OCI-LY1 (cell line): ENCODE data around the gene PXK.
A peak's percentile ranks its signal among the peaks of the same experiment; 100 is the strongest.

Experiments used
- H2AFZ ChIP-seq: fragments of 200-600 bp; sonication (generic), shearing (Covaris generic); 2 replicates; pipeline ENCODE4 v1.6.0; 2014; ENCODE audit warnings: antibody characterized with exemption, mild to moderate bottlenecking, low read length
- H3F3A ChIP-seq: fragments of 200-600 bp; sonication (generic), shearing (Covaris generic); 2 replicates; pipeline ENCODE4 v1.6.0; 2014; ENCODE audit warnings: mild to moderate bottlenecking, antibody characterized with exemption, low read length, moderate library complexity; ENCODE audit not compliant: insufficient read depth
- H3K27ac ChIP-seq: fragments of 200-600 bp; sonication (generic); 2 replicates; pipeline ENCODE4 v1.5.1; 2014; ENCODE audit warnings: low read length, mixed run types, mild to moderate bottlenecking, low read depth; ENCODE audit not compliant: poor library complexity, severe bottlenecking
- H3K27me3 ChIP-seq: fragments of 200-600 bp; sonication (generic); 2 replicates; pipeline ENCODE4 v1.6.0; 2014; ENCODE audit warnings: antibody characterized with exemption, mild to moderate bottlenecking, low read length, moderate library complexity; ENCODE audit not compliant: insufficient read depth
- H3K36me3 ChIP-seq: fragments of 200-600 bp; sonication (generic); 2 replicates; pipeline ENCODE4 v1.6.1; 2014; ENCODE audit warnings: mild to moderate bottlenecking, antibody characterized with exemption, low read length, moderate library complexity, mixed read lengths; ENCODE audit not compliant: insufficient read depth
- H3K4me1 ChIP-seq: fragments of 200-600 bp; sonication (generic); 2 replicates; pipeline ENCODE4 v1.5.1; 2014; ENCODE audit warnings: mild to moderate bottlenecking, low read length, moderate library complexity; ENCODE audit not compliant: insufficient read depth, severe bottlenecking
- H3K4me2 ChIP-seq: fragments of 200-600 bp; sonication (generic), shearing (Covaris generic); 2 replicates; pipeline ENCODE4 v1.6.1; 2014; ENCODE audit warnings: low read length
- H3K4me3 ChIP-seq: fragments of 200-600 bp; sonication (generic); 2 replicates; pipeline ENCODE4 v1.5.1; 2014; ENCODE audit warnings: low read length, low read depth, mild to moderate bottlenecking, mixed read lengths; ENCODE audit not compliant: poor library complexity, severe bottlenecking
- H3K79me2 ChIP-seq: fragments of 200-600 bp; shearing (Covaris generic); 2 replicates; pipeline ENCODE4 v1.6.1; 2016; ENCODE audit warnings: mixed run types, low read length, mixed read lengths; ENCODE audit not compliant: insufficient read depth
- H3K9ac ChIP-seq: fragments of 200-600 bp; sonication (generic), shearing (Covaris generic); 2 replicates; pipeline ENCODE4 v1.6.1; 2014; ENCODE audit warnings: mild to moderate bottlenecking, low read length, mixed read lengths
- H3K9me2 ChIP-seq: fragments of 200-600 bp; sonication (generic), shearing (Covaris generic); 2 replicates; pipeline ENCODE4 v1.6.1; 2014; ENCODE audit warnings: low read depth, mild to moderate bottlenecking, low read length, mixed read lengths
- H3K9me3 ChIP-seq: fragments of 200-600 bp; shearing (Covaris generic); 2 replicates; pipeline ENCODE4 v1.6.1; 2014; ENCODE audit warnings: low read length, mixed read lengths
- H4K20me1 ChIP-seq: fragments of 200-600 bp; sonication (generic), shearing (Covaris generic); 2 replicates; pipeline ENCODE4 v1.6.0; 2016; ENCODE audit warnings: mild to moderate bottlenecking, low read length; ENCODE audit not compliant: insufficient read depth
- EZH2 ChIP-seq: fragments of 200-600 bp; sonication (generic), shearing (Covaris generic); IDR thresholded peaks from 2 replicates; pipeline ENCODE4 v1.8.0; 2017; ENCODE audit warnings: borderline replicate concordance, mixed run types, mild to moderate bottlenecking, antibody characterized with exemption, low read length, moderate library complexity, mixed read lengths
- TF ChIP-seq, protein P1 (sequence below): fragments of 200-600 bp; sonication (generic), shearing (Covaris generic); IDR thresholded peaks from 2 replicates; pipeline ENCODE4 v1.5.1; 2017; ENCODE audit warnings: mild to moderate bottlenecking, antibody characterized with exemption, low read length, moderate library complexity, mixed read lengths

Gene PXK

DNA sequence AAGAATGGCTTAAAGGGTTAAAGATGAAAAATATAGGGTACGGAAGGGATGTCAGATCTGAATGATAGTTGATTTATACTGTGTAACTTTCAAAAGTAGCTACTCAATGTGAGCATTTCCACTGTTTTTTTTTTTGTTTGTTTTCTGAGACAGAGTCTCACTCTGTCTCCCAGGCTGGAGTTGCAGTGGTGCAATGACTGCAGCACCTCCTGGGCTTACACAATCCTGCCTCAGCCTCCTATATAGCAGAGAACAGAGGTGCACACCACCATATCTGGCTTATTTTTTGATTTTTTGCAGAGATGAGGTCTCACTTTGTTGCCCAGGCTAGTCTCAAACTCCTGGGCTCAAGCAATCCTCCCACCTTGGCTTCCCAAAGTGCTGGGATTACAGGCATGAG, 9.9 kb upstream of the PXK start:
- Histone ChIP-seq H3K9ac (no peak overlapping the region), H3K36me3 (peaks cover 15% of the 10 kb centered on the region; the same call in 1 of the 2 replicates), H2AFZ (no peak overlapping the region), H3K27me3 (no peaks in the 10 kb centered on the region), H3K79me2 (no peaks in the 10 kb centered on the region), H3K4me1 (peaks cover 54% of the 10 kb centered on the region), H3K9me3 (no peaks in the 10 kb centered on the region), H3K4me2 (no peak overlapping the region), H3F3A (no peaks in the 10 kb centered on the region), H4K20me1 (no peaks in the 10 kb centered on the region), H3K4me3 (no peak overlapping the region), H3K9me2 (no peaks in the 10 kb centered on the region), H3K27ac (peak overlapping the region; percentile 87)
- TF ChIP-seq, protein P1, sequence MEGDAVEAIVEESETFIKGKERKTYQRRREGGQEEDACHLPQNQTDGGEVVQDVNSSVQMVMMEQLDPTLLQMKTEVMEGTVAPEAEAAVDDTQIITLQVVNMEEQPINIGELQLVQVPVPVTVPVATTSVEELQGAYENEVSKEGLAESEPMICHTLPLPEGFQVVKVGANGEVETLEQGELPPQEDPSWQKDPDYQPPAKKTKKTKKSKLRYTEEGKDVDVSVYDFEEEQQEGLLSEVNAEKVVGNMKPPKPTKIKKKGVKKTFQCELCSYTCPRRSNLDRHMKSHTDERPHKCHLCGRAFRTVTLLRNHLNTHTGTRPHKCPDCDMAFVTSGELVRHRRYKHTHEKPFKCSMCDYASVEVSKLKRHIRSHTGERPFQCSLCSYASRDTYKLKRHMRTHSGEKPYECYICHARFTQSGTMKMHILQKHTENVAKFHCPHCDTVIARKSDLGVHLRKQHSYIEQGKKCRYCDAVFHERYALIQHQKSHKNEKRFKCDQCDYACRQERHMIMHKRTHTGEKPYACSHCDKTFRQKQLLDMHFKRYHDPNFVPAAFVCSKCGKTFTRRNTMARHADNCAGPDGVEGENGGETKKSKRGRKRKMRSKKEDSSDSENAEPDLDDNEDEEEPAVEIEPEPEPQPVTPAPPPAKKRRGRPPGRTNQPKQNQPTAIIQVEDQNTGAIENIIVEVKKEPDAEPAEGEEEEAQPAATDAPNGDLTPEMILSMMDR = no peak
- no peak for TF ChIP-seq EZH2

DNA sequence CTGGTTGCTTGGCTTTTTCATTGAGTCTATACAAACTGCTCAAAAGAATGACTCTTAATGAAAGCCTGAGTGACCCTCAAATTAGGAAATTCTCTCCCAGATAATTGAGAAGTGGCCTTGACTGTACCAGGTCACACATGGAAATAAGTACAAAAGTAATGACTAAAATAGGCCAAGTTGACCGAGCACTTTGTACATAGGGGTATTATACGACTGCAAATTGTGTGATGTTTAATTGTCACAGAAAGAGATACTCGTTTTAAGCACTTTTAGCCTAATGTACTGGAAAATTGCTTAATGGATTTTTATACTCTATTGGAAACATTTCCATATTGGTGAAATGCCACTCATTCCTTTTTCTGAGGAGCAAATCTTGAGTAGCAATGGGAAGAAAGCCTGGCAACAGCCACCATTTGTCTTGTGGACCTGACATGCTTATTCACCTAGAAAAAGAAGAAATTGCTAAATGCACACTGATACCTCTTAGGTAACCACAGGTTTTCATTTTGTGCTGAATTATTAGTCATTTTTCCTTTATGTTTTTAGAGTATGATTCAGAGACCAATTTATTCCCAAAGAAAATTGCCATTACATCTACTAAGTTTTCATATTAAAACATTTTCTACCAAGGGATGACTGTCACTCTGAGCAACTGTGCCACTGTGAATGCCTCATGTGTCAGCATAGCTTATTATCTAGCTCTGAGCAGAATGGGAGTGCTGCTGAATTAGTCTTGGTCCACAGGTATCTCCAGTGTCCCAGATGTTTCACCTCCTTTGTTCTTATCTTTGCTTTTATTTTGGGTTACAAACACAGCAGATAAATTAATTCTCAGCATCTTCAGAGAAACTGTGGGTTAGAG, 8.9 kb upstream of the PXK start:
- Histone ChIP-seq H3K79me2 (no peaks in the 10 kb centered on the region), H3K4me1 (peaks cover 54% of the 10 kb centered on the region), H3K9me3 (no peaks in the 10 kb centered on the region), H3K4me2 (peak overlapping the region; percentile 13; the same call in 1 of the 2 replicates), H3K27ac (peak overlapping the region; percentile 87), H3K36me3 (peaks cover 6% of the 10 kb centered on the region; the same call in 1 of the 2 replicates), H3K27me3 (no peaks in the 10 kb centered on the region), H2AFZ (no peak overlapping the region), H3K9me2 (no peaks in the 10 kb centered on the region), H4K20me1 (no peaks in the 10 kb centered on the region), H3K9ac (peak overlapping the region; percentile 37), H3K4me3 (no peak overlapping the region), H3F3A (no peaks in the 10 kb centered on the region)
- no peak for TF ChIP-seq EZH2
- TF ChIP-seq, protein P1 = no peak

DNA sequence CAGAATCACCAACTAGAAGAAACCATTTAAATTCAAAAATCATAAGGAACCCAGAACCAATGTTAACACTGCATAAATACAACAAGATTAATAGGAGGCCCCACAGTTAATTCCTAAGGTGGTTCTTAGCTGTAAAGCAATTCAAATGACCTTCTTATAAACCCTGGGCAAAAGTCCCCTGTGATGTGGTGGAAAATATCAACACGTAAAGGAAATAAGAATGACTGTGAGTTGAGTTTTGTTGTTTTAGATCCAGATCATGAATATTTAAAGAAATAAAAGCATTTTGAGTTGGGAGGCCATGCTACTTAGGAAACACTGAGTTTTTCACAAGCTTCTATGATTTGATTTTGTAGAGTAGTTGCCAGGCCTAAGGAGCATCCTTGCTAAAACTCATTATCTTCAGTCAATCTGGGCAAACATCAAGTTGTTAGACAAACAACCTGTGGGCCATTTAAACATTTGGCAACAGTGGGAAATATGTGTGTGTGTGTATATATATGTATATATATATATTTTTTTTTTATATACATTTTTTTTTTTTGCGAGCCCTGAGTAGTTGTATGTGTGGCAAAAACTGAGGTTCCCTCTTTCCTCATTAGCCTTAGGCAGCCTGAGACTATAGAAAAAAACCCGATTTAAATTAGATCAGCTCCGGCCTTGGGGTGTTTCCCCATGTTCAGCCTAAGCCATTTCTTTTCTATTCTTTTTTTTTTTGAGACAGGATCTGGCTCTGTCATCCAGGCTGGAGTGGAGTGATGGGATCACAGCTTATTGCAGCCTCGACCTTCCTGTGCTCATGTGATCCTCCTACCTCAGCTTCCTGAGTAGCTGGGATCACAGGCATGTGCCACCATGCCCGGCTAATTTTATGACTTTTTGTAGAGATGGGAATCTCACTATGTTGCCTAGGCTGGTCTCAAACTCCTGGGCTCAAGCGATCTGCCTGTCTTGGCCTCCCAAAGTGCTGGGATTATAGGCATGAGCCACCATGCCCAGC, 8.0 kb upstream of the PXK start:
- H3K4me1 ChIP-seq = peaks cover 54% of the 10 kb centered on the region
- peaks cover 3% of the 10 kb centered on the region; the same call in 1 of the 2 replicates for H3K36me3 ChIP-seq
- H3F3A ChIP-seq = 0 out of 2 replicates have a peak, but pooled peaks cover 5% of the 10 kb centered on the region
- H2AFZ ChIP-seq = no peak overlapping the region
- H3K27ac ChIP-seq = peak overlapping the region; percentile 87
- H3K79me2 ChIP-seq = no peaks in the 10 kb centered on the region
- peak overlapping the region; percentile 37 for H3K9ac ChIP-seq
- H3K9me3 ChIP-seq = no peaks in the 10 kb centered on the region
- no peaks in the 10 kb centered on the region for H3K9me2 ChIP-seq
- H3K4me3 ChIP-seq = no peak overlapping the region
- H3K4me2 ChIP-seq = peak overlapping the region; percentile 13; the same call in 1 of the 2 replicates
- TF ChIP-seq, protein P1 = no peak
- TF ChIP-seq EZH2 = no peak
- no peaks in the 10 kb centered on the region for H4K20me1 ChIP-seq
- no peaks in the 10 kb centered on the region for H3K27me3 ChIP-seq
